ENCODE results near the gene ZBTB20.
"Not testable (repeated sequence)": the region's sequence is repeated elsewhere in the genome, so short reads cannot be mapped to it uniquely, and the experiment has no call there.

Gene ZBTB20

DNA sequence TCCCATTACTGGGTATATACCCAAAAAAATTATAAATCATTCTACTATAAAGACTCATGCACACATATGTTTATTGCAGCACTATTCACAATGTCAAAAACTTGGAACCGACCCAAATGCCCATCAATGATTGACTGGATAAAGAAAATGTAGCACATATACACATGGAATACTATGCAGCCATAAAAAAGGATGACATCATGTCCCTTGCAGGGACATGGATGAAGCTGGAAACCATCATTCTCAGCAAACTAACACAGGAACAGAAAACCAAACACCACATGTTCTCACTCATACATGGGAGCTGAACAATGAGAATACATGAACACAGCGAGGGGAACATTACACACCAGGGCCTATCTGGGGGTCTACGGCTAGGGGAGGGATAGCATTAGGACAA is 467.3 kb downstream of the ZBTB20 start:
- H3K4me3 ChIP-seq (ENCODE audit: low read length); H3K27ac ChIP-seq (ENCODE audit: low read depth, low read length); H3K9ac ChIP-seq (ENCODE audit: low read depth, low read length); H3K36me3 ChIP-seq (ENCODE audit: insufficient read depth, low read length); H3K27me3 ChIP-seq (ENCODE audit: insufficient read depth, low read length); H3K4me1 ChIP-seq (ENCODE audit: insufficient read depth, low read length); H3K9me3 ChIP-seq (ENCODE audit: insufficient read depth, low read depth, low read length): not testable (repeated sequence)
- 100% methylated on average over 3 of the region's 3 CpGs for WGBS

DNA sequence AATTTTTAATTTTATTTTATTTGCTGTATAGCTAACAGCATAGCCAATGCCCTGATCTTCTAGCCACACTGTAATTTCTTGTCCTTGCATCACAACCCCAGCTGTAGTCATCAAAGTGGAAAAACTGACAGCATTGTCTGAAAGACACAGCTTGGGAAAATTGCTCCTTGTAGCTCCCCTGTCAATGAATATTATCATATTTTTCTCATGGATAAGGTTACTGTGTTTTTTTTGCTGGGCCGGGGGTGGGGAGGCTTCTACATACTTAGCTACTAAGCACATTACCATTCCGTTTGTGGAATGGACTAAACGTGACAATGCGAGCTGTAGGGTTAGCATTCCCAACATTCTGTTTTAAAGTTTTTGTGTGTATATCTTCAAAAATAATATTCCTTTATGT is 472.0 kb downstream of the ZBTB20 start:
- Histone ChIP-seq H3K4me1 (ENCODE audit: insufficient read depth, low read length) (peaks cover 29% of the 10 kb centered on the region), H3K27me3 (ENCODE audit: insufficient read depth, low read length) (no peaks in the 10 kb centered on the region), H3K9me3 (ENCODE audit: insufficient read depth, low read depth, low read length) (no peaks in the 10 kb centered on the region; the same call in 1 of the 2 replicates), H3K27ac (ENCODE audit: low read depth, low read length) (no peak overlapping the region), H3K36me3 (ENCODE audit: insufficient read depth, low read length) (no peaks in the 10 kb centered on the region), H3K4me3 (ENCODE audit: low read length) (no peak overlapping the region), H3K9ac (ENCODE audit: low read depth, low read length) (no peak overlapping the region)
- no CpG with 5 or more reads among the region's 4 CpGs for WGBS

DNA sequence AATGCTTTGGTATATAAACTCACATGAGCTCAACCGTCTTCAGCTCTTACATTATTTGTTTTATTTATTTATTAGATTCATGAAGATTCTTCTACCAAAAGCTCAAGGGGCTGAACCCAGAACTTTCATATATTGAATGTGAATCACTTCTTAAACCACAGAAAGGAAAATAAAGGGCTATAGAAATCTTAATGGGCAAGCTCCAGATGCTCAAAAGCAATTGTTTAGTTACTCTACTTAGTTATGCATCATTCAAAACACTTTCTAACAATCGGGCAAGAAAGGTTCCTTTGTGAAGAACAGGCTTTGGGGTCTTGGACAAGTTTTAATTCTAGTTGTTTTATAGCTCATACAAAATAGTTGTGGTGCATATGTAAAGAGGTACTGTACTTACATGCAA is 473.1 kb downstream of the ZBTB20 start:
- 100% methylated on average over 1 of the region's 2 CpGs for WGBS
- H3K36me3 ChIP-seq (ENCODE audit: insufficient read depth, low read length) = no peaks in the 10 kb centered on the region

DNA sequence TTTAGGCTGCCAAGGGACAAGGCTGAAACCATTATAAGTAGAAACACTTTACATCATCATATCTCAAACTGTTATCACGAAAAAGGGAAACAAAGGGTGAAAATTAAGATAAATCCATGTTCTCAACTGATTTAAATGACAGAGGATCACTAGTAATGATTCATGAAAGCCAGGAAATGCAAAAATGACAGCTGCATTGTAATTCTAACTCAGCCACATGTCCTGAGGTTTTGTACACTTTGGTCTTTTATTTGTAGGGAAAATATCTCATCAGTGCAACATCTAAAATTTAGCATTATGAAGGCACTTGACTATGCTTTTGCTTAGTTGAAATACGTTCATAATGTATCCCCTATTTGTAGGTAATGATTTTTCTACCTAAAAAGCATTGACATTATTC is 473.6 kb downstream of the ZBTB20 start:
- Histone ChIP-seq H3K36me3 (ENCODE audit: insufficient read depth, low read length) (no peaks in the 10 kb centered on the region), H3K9ac (ENCODE audit: low read depth, low read length) (no peak overlapping the region), H3K4me3 (ENCODE audit: low read length) (no peak overlapping the region), H3K4me1 (ENCODE audit: insufficient read depth, low read length) (peaks cover 29% of the 10 kb centered on the region), H3K27ac (ENCODE audit: low read depth, low read length) (no peak overlapping the region), H3K27me3 (ENCODE audit: insufficient read depth, low read length) (no peaks in the 10 kb centered on the region), H3K9me3 (ENCODE audit: insufficient read depth, low read depth, low read length) (no peaks in the 10 kb centered on the region; the same call in 1 of the 2 replicates)
- whole genome bisulfite sequencing = 71% methylated on average over 2 of the region's 2 CpGs

More for the DNA sequence above, 473.1 kb downstream of the ZBTB20 start:
- Histone ChIP-seq H3K27me3 (ENCODE audit: insufficient read depth, low read length) (no peaks in the 10 kb centered on the region), H3K27ac (ENCODE audit: low read depth, low read length) (no peak overlapping the region), H3K9me3 (ENCODE audit: insufficient read depth, low read depth, low read length) (no peaks in the 10 kb centered on the region; the same call in 1 of the 2 replicates), H3K4me1 (ENCODE audit: insufficient read depth, low read length) (peaks cover 29% of the 10 kb centered on the region), H3K4me3 (ENCODE audit: low read length) (no peak overlapping the region), H3K9ac (ENCODE audit: low read depth, low read length) (no peak overlapping the region)

DNA sequence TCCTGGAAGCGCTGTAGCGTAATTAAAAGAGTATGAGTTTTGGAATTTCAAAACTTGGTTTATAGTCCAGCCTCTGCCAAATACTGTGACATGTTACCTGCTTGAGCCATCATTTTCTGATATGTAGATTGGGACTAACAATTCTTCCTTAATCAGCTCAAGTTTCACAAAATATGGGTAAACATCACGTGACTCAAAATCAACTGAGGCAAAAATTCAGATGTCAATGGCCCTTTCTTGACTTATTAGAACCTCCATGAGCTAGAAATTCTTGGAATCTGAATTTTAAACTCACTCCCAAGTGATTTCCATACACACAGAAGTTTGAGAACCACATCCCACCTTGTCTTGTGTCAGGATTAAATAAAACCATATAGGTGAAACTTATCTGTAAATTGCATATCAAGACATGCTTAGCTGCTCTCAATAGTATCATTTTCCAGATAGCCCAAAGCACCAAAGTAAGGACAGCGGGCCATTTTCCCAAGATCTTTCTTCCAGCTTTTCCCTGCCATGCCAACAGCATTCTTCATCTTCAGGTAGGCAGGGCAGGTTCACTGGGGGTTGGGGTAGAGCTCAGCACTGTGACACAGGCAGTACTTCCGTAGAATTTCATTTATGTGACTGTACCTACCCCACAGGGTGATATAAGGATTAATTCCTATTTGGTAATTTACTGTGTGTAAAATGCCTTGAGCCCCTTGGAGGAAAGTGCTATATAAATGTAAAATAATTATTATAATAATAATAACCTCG is 474.2 kb downstream of the ZBTB20 start:
- Histone ChIP-seq H3K9me3 (ENCODE audit: insufficient read depth, low read depth, low read length) (no peaks in the 10 kb centered on the region; the same call in 1 of the 2 replicates), H3K36me3 (ENCODE audit: insufficient read depth, low read length) (no peaks in the 10 kb centered on the region), H3K27me3 (ENCODE audit: insufficient read depth, low read length) (no peaks in the 10 kb centered on the region), H3K4me1 (ENCODE audit: insufficient read depth, low read length) (peaks cover 29% of the 10 kb centered on the region), H3K4me3 (ENCODE audit: low read length) (no peak overlapping the region), H3K9ac (ENCODE audit: low read depth, low read length) (no peak overlapping the region), H3K27ac (ENCODE audit: low read depth, low read length) (no peak overlapping the region)
- WGBS = 91% methylated on average over 5 of the region's 6 CpGs

DNA sequence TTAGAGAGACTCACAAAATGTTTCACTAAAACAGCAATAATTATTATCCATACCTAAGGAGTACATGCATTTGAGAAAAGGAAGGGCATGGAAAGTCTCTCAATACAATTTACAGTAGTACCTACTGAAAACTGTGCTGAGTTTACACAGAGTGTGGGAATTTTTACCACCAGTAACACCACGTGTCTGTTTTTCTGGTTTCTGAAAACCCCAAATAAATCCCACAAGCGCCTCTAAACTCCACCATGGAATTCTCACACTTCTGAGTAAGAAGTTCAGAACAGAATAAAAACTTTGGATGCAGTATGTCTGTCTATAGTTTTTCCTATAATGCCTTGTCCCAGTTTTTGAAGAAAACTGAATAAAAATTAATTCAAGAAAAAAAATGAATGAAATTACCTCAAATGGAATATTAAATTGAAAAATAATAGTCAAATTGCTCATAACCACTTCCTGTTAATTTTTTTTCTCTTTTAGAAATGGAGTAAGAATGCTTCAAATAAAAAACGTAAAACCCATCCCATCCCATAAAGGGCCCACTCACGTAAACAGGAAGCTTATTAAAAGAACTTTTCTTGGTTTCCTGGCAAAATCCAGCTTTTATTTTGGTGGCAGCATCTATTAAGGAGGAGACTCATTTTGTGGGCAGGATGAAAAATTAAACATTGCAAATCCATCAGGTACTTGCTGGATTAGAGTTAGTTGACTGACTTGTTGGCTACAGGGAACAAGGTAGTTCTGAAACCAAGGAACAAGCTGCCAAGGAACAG is 475.2 kb downstream of the ZBTB20 start:
- Histone ChIP-seq H3K36me3 (ENCODE audit: insufficient read depth, low read length) (no peaks in the 10 kb centered on the region), H3K27ac (ENCODE audit: low read depth, low read length) (no peak overlapping the region), H3K4me3 (ENCODE audit: low read length) (no peak overlapping the region), H3K27me3 (ENCODE audit: insufficient read depth, low read length) (no peaks in the 10 kb centered on the region), H3K9me3 (ENCODE audit: insufficient read depth, low read depth, low read length) (no peaks in the 10 kb centered on the region), H3K4me1 (ENCODE audit: insufficient read depth, low read length) (peaks cover 29% of the 10 kb centered on the region), H3K9ac (ENCODE audit: low read depth, low read length) (no peak overlapping the region)
- 98% methylated on average over 4 of the region's 4 CpGs for WGBS

DNA sequence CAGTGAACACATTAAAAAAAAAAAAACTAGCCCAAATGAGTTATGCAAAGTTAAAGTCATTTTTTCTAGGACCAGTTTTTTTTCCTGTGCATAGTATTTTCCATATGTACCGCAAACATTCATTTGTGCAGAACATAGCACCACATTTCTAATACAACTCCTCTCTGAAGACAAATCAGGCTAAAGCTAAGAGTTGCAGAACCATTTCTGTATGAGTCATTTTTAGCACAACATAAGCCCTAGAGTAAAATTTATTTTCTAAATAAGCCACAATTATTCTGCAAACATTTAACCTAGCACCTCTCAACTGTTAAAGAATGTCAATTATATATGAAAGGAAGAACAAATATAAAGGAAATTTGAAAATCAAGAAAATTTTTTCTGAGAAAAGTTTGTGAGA is 477.5 kb downstream of the ZBTB20 start:
- Histone ChIP-seq H3K4me1 (ENCODE audit: insufficient read depth, low read length) (peaks cover 36% of the 10 kb centered on the region), H3K9me3 (ENCODE audit: insufficient read depth, low read depth, low read length) (no peaks in the 10 kb centered on the region), H3K27me3 (ENCODE audit: insufficient read depth, low read length) (no peaks in the 10 kb centered on the region), H3K9ac (ENCODE audit: low read depth, low read length) (no peak overlapping the region), H3K36me3 (ENCODE audit: insufficient read depth, low read length) (no peaks in the 10 kb centered on the region), H3K27ac (ENCODE audit: low read depth, low read length) (no peak overlapping the region), H3K4me3 (ENCODE audit: low read length) (no peak overlapping the region)
- 95% methylated on average over 1 of the region's 1 CpG for WGBS

DNA sequence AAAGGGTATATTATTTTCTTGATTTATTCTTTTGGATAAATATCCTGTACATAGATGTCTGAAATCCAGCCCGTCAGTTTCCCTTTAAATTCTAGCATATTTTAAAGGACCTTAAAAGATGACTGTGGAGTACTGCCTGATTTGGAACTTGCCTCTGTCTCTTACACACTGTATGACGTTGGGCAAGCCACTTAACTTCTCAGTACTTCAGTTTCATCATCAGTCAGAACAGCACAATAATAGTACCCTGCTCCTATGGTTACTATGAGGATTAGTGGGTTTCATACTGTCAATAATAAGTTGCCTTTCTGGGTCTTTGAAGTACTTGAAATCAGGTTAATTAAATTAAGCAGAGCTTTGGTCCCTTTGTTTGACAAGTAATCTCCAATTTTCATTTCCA is 479.0 kb downstream of the ZBTB20 start:
- no peak overlapping the region for H3K9ac ChIP-seq (ENCODE audit: low read depth, low read length)
- WGBS = 95% methylated on average over 2 of the region's 2 CpGs
- H3K4me1 ChIP-seq (ENCODE audit: insufficient read depth, low read length) = peaks cover 21% of the 10 kb centered on the region
- no peak overlapping the region for H3K27ac ChIP-seq (ENCODE audit: low read depth, low read length)
- H3K9me3 ChIP-seq (ENCODE audit: insufficient read depth, low read depth, low read length) = peaks cover 3% of the 10 kb centered on the region; the same call in 1 of the 2 replicates
- no peak overlapping the region for H3K4me3 ChIP-seq (ENCODE audit: low read length)
- no peaks in the 10 kb centered on the region for H3K27me3 ChIP-seq (ENCODE audit: insufficient read depth, low read length)
- no peaks in the 10 kb centered on the region for H3K36me3 ChIP-seq (ENCODE audit: insufficient read depth, low read length)

DNA sequence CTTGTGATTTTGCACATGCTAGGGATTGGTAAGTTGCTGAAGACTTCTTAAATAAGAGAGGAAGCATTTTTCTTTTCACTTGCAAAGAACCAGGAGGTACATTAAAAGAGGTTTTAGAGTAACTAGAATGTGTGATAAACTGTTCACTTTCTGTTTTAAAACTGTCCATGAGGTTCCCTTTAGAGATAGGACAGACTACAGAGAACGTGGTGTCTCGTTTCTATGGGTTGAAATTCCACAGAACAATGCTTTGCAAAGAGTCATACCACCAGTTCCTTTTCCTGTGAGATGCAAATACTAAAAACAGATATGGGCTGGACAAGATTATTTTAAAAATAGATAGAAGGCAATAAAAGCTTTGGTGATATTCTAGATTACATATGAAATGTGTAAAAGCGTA is 480.5 kb downstream of the ZBTB20 start:
- H3K36me3 ChIP-seq (ENCODE audit: insufficient read depth, low read length) = no peaks in the 10 kb centered on the region
- WGBS = 96% methylated on average over 3 of the region's 3 CpGs
- H3K4me3 ChIP-seq (ENCODE audit: low read length) = no peak overlapping the region
- H3K27ac ChIP-seq (ENCODE audit: low read depth, low read length) = no peak overlapping the region
- H3K4me1 ChIP-seq (ENCODE audit: insufficient read depth, low read length) = peaks cover 12% of the 10 kb centered on the region
- H3K9ac ChIP-seq (ENCODE audit: low read depth, low read length) = no peak overlapping the region
- no peaks in the 10 kb centered on the region for H3K27me3 ChIP-seq (ENCODE audit: insufficient read depth, low read length)
- H3K9me3 ChIP-seq (ENCODE audit: insufficient read depth, low read depth, low read length) = peaks cover 3% of the 10 kb centered on the region; the same call in 1 of the 2 replicates

DNA sequence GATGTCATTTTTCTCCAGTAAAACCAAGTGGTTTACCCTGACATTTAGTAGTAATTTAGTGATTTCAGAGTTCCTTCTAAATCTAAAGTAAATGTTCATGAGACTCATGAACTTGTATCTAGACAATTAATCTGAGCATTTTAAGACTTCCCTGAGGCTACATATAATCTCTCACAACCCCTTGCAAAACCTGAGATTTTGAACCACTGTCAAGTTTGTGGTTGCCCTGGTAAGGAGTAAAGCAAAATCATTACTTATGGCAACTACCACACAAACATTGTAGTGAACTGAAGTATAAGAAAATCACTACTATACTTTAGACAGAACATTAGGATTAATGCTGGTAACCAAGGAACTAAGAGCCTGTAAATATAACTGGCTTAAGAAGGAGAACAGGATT is 483.1 kb downstream of the ZBTB20 start:
- H3K27me3 ChIP-seq (ENCODE audit: insufficient read depth, low read length) = no peaks in the 10 kb centered on the region
- H3K9me3 ChIP-seq (ENCODE audit: insufficient read depth, low read depth, low read length) = peaks cover 3% of the 10 kb centered on the region; the same call in 1 of the 2 replicates
- peaks cover 19% of the 10 kb centered on the region for H3K4me1 ChIP-seq (ENCODE audit: insufficient read depth, low read length)
- no peak overlapping the region for H3K4me3 ChIP-seq (ENCODE audit: low read length)
- no peak overlapping the region for H3K27ac ChIP-seq (ENCODE audit: low read depth, low read length)
- no peak overlapping the region for H3K9ac ChIP-seq (ENCODE audit: low read depth, low read length)
- H3K36me3 ChIP-seq (ENCODE audit: insufficient read depth, low read length) = no peaks in the 10 kb centered on the region

DNA sequence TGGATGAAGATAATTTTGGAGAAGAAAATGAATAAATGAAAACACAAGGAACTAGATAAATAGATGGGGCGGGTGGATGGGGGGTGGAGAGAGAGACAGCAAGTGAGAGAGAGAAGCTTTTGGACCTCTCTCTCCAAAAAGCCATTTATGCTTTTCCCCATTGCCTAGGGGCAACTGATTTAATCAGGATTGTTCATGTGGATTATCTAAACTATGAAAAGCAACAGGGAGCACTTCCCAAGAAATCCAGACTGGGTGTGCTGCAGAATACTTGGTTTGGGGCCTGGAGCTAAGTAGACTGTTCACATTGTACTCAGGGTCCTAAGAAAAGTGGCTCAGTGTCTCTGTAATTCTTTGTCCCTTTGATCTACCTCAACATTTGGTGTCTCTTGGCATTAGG is 486.3 kb downstream of the ZBTB20 start:
- Histone ChIP-seq H3K27me3 (ENCODE audit: insufficient read depth, low read length) (no peaks in the 10 kb centered on the region), H3K9me3 (ENCODE audit: insufficient read depth, low read depth, low read length) (peaks cover 3% of the 10 kb centered on the region; the same call in 1 of the 2 replicates), H3K4me3 (ENCODE audit: low read length) (no peak overlapping the region), H3K9ac (ENCODE audit: low read depth, low read length) (no peak overlapping the region), H3K27ac (ENCODE audit: low read depth, low read length) (no peak overlapping the region), H3K36me3 (ENCODE audit: insufficient read depth, low read length) (no peaks in the 10 kb centered on the region), H3K4me1 (ENCODE audit: insufficient read depth, low read length) (peaks cover 9% of the 10 kb centered on the region; the same call in 1 of the 2 replicates)
- 94% methylated on average over 1 of the region's 1 CpG for WGBS
